Left lung (tissue), 10 donors: Measurements from ENCODE around the gene TGFBRAP1. TPM values are rescaled to one million over a fixed set of nuclear protein-coding genes. Genes with fewer than 3 reads are reported as not detected.

Source experiments
- ATAC-seq: fragments of 200-7000 bp; cut with Tn5 transposase; one replicate; pipeline ENCODE4 v1.9.1; 2020; ENCODE audit warnings: moderate library complexity
- DNase-seq, 4 donors: peaks; one replicate each; pipeline ENCODE4 v3.0.0-alpha.2; 2013 to 2020
- H3K27ac ChIP-seq, 2 donors: fragments of 200-600 bp; sonication (generic) in 1 of 2; one replicate each; pipeline versions ENCODE4 v1.5.0 to v1.8.0; 2020 to 2021
- H3K27me3 ChIP-seq, 2 donors: fragments of 200-600 bp; sonication (generic) in 1 of 2; one replicate each; pipeline versions ENCODE4 v1.5.0 to v1.8.0; 2020 to 2021
- H3K36me3 ChIP-seq, 2 donors: fragments of 200-600 bp; sonication (generic) in 1 of 2; one replicate each; pipeline versions ENCODE4 v1.5.0 to v1.8.0; 2020 to 2021
- H3K4me1 ChIP-seq, 2 donors: fragments of 200-600 bp; one replicate each; pipeline ENCODE4 v1.8.0; 2021
- H3K4me3 ChIP-seq, 2 donors: fragments of 200-600 bp; sonication (generic) in 1 of 2; one replicate each; pipeline versions ENCODE4 v1.5.0 to v1.8.0; 2020 to 2021; ENCODE audit warnings: mild to moderate bottlenecking in 1 of 2
- H3K9me3 ChIP-seq, 2 donors: fragments of 200-600 bp; sonication (generic) in 1 of 2; one replicate each; pipeline versions ENCODE4 v1.5.0 to v1.8.0; 2020 to 2021
- CTCF ChIP-seq, 2 donors: fragments of 200-600 bp; sonication (generic) in 1 of 2; IDR thresholded peaks; one replicate each; pipeline versions ENCODE4 v1.5.0 to v1.8.0; 2021; ENCODE audit warnings: antibody characterized with exemption in 2 of 2
- intact Hi-C, 2 donors: fragments of 100-400 bp; cut with DNase I; formaldehyde crosslinking; loops; one replicate each; pipeline versions ENCODE4 v1.11.2 to v1.14.2; 2022
- polyA plus RNA-seq, 6 donors: library from polyadenylated mRNA; unstranded; fragments of 120-200 nt; gene quantifications; one replicate each; pipeline ENCODE4 v1.2.1, GENCODE V29; 2013; ENCODE audit not compliant: insufficient read length in 6 of 6
- total RNA-seq, 2 donors: library from RNA; stranded (reverse); fragmentation: NEBNext Ultra II Directional; extraction: Animal tissue kit (Norgen Biotek cat#: 25700); gene quantifications; one replicate each; pipeline ENCODE4 v1.2.1, GENCODE V29; 2021
- donor health status: DM: no; HTN: yes; CAD: no.
- donor health status: DM: no; HTN: no; CAD: no.

TGFBRAP1 gene
- total and polyA plus RNA-seq, 8 donors, result 14.2 to 23.3 (median 15.4) TPM

- TF ChIP-seq CTCF (IDR thresholded peaks at IDR 0.05), result no peak
- no peak for DNase-seq
- Histone ChIP-seq H3K27ac (no peak overlapping the region), H3K36me3 (peaks cover 0 to 53% of the 10 kb centered on the region in 2 donors), H3K4me3 (no peak overlapping the region), H3K27me3 (no peaks in the 10 kb centered on the region), H3K9me3 (peaks cover 0 to 11% of the 10 kb centered on the region in 2 donors), H3K4me1 (no peaks in the 10 kb centered on the region)
- intact Hi-C loops, result no loop called here
- no peak for ATAC-seq
These were observed 31.8 kb upstream of the TGFBRAP1 start for GRCh38 chr2:105361102-105361889.

GRCh38 chr2:105358593-105358992 lies 29.1 kb upstream of the TGFBRAP1 start:
- Histone ChIP-seq H3K9me3 (peaks cover 0 to 14% of the 10 kb centered on the region in 2 donors), H3K4me3 (no peak overlapping the region), H3K4me1 (no peaks in the 10 kb centered on the region), H3K27ac (no peak overlapping the region), H3K27me3 (no peaks in the 10 kb centered on the region), H3K36me3 (peaks cover 0 to 73% of the 10 kb centered on the region in 2 donors)
- no peak for DNase-seq
- no peak for TF ChIP-seq CTCF (IDR thresholded peaks at IDR 0.05)
- ATAC-seq, result no peak
- intact Hi-C loops, result no loop called here

DNA sequence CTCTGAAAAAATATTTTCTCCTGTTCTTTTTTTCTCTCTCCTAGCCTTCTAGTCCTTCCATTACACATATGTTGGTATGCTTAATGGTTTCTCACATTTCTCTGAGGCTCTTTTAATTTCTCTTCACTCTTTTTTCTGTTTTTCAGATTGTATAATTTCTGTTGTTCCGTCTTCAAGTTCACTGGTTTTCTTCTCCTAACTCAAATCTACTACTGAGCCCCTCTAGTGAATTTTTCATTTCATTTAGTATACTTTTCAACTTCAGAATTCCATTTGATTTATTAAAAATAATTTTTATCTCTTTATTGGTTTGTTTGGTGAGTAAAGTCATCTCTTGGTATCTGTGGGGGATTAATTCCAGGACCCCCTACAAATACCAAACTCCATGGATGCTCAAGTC lies 27.6 kb upstream of the TGFBRAP1 start:
- Histone ChIP-seq H3K4me3 (no peak overlapping the region), H3K27me3 (no peaks in the 10 kb centered on the region), H3K9me3 (peaks cover 0 to 14% of the 10 kb centered on the region in 2 donors), H3K4me1 (no peaks in the 10 kb centered on the region), H3K27ac (no peak overlapping the region), H3K36me3 (peaks cover 0 to 68% of the 10 kb centered on the region in 2 donors)
- TF ChIP-seq CTCF (IDR thresholded peaks at IDR 0.05), result no peak
- intact Hi-C loops, result no loop called here
- ATAC-seq, result no peak
- DNase-seq, result no peak

- no peaks in the 10 kb centered on the region for H3K9me3 ChIP-seq
- TF ChIP-seq CTCF (IDR thresholded peaks at IDR 0.05), result peak in 1 of 2 donors; percentile 18
- H3K4me1 ChIP-seq, result no peaks in the 10 kb centered on the region
- ATAC-seq (no peak), DNase-seq (peak in 2 of 4 donors; percentile 26 to 40)
- no peaks in the 10 kb centered on the region for H3K27me3 ChIP-seq
- H3K4me3 ChIP-seq, result no peak overlapping the region
- no peak overlapping the region for H3K27ac ChIP-seq
- intact Hi-C loops, result loop anchor here in 1 of 2 donors (10.0 kb wide), 1 partner anchor 740 kb away; no protein-coding TSS in a partner anchor
- peaks cover 0 to 95% of the 10 kb centered on the region in 2 donors for H3K36me3 ChIP-seq
These were observed 15.3 kb upstream of the TGFBRAP1 start for GRCh38 chr2:105344704-105345345.

DNA sequence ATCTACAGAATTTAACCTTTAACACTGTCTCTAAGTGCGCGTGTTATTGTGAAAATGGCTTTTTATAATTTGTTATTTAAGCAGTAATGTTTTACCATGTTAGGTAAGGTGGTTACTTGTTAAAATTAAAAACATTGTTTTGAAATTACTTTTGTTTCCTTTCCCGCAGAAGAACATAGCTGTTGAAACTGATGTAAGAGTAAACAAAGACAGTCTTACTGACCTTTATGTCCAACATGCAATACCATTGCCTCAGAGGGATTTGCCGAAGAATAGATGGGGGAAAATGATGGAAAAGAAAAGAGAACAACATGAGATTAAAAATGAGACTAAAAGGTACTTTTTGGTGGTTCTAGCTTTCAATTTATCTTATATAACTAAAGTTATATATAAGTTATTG lies 9.9 kb upstream of the TGFBRAP1 start:
- ATAC-seq (no peak), DNase-seq (no peak)
- no peak for TF ChIP-seq CTCF (IDR thresholded peaks at IDR 0.05)
- no peaks in the 10 kb centered on the region for H3K27me3 ChIP-seq
- intact Hi-C loops, result no loop called here
- no peak overlapping the region for H3K4me3 ChIP-seq
- H3K9me3 ChIP-seq, result no peaks in the 10 kb centered on the region
- peaks cover 18 to 32% of the 10 kb centered on the region in 2 donors for H3K4me1 ChIP-seq
- no peak overlapping the region for H3K27ac ChIP-seq
- peaks cover 0 to 43% of the 10 kb centered on the region in 2 donors for H3K36me3 ChIP-seq
